Adipose tissue (tissue), 3 donors: Measurements from ENCODE around the gene ZNF503. TPM values are rescaled to one million over a fixed set of nuclear protein-coding genes. Genes with fewer than 3 reads are reported as not detected.

Experiments
- H3K27ac ChIP-seq: one replicate; pipeline ENCODE4 v1.5.1; 2013; ENCODE audit warnings: low read depth, low read length
- WGBS, 3 donors: extraction: QIAGEN DNeasy Blood & Tissue Kit; methylation state at CpG; one replicate each; pipeline ENCODE4 v1.1.7; 2013; 5-methylcytosine and 5-hydroxymethylcytosine counted together
- polyA plus RNA-seq, 3 donors: library from polyadenylated mRNA; stranded (reverse); fragments of 200-250 nt; gene quantifications; one replicate each; pipeline ENCODE4 v1.2.3, GENCODE V29; 2013
- donor health status: healthy with polysubstance abuse.
- donor health status: Bipolar disorder and iron deficiency.
- donor health status: healthy.

Gene ZNF503
- polyA plus RNA-seq, 3 donors, result 11.5 to 19.8 (median 12.7) TPM

GRCh38 chr10:75433216-75433615 lies 31.7 kb upstream of the ZNF503 start:
- 75 to 84% (median 80%) methylated on average over 8 of the region's 8 CpGs for WGBS, 3 donors
- H3K27ac ChIP-seq, result no peak overlapping the region

- WGBS, 3 donors, result 61 to 86% (median 71%) methylated on average over 5 of the region's 5 CpGs
- H3K27ac ChIP-seq, result no peak overlapping the region
Measured at GRCh38 chr10:75432763-75433162, 31.2 kb upstream of the ZNF503 start.

DNA sequence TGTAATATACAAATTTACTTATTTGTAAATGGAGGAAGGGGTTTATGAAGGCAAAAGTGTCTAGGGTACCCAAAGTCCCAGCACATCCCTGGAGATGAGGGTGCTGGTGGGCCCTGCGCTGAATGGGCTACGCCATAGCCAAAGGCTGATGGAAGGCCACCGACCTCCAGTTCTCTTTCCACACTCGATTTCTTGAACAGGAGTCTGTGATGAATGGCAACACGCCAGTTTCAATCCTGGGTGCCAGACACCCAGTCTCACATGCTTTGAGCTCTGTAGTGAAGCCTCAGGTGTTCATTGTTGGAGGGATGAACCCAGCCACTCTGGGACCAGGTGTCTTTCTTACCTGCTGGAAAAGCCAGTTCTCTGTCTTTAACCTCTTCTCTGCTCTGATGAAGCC lies 30.6 kb upstream of the ZNF503 start:
- 62 to 75% (median 66%) methylated on average over 5 of the region's 5 CpGs for WGBS, 3 donors
- H3K27ac ChIP-seq, result no peak overlapping the region

DNA sequence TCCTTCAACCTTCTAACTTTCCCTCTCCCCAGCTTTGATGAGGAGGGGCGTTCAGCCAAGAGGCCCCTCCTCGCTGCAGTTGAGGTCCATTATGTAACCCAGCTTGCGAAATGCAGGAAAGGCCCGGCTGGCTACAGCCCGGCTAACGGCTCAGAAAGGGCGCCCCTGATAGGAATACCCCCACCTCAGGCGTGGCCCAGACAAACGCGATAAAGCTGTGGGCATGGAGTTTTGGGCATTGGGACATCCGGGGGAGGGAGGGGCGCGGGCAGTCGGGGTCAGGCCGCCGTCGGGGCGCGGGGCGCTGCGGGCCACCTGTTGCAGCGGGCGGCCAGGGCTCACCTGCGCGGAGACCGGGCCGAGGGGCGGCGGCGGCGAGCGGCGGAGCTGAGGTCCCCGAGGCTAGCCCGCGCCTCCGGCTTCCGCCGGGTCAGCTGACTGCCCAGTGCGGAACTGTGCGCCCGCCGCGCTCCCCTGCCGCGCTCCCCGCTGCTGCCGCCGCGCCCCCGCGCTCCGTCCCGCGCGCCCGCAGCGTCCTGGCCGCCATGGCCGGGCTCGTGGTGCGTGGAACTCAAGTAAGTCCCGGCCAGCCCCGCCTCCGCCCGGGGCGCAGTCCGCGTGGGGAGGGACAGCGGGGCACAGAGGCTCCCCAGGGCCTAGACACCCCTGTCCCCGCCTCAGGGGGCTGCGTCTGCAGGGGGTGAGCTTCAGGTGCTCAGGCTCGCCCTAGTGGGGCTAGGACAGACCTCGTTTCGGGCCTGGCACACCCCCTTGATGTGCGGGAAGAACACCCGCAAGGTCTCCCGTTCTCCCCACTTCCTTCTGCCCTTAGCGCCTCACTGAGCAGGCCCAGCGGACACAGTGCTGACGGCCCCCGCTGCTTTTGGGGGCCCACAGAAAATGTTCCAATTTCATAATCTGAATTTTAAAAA lies 29.9 kb upstream of the ZNF503 start, which contains the start of gene LRMDA:
Gene LRMDA (plus strand): TSS at position 445 of the 932 bp plus-strand sequence.
- peak within 1 kb of the TSS; percentile 63 for H3K27ac ChIP-seq
- 4 to 6% (median 4%) methylated on average over 50 to 82 of the region's 82 CpGs for WGBS, 3 donors

DNA sequence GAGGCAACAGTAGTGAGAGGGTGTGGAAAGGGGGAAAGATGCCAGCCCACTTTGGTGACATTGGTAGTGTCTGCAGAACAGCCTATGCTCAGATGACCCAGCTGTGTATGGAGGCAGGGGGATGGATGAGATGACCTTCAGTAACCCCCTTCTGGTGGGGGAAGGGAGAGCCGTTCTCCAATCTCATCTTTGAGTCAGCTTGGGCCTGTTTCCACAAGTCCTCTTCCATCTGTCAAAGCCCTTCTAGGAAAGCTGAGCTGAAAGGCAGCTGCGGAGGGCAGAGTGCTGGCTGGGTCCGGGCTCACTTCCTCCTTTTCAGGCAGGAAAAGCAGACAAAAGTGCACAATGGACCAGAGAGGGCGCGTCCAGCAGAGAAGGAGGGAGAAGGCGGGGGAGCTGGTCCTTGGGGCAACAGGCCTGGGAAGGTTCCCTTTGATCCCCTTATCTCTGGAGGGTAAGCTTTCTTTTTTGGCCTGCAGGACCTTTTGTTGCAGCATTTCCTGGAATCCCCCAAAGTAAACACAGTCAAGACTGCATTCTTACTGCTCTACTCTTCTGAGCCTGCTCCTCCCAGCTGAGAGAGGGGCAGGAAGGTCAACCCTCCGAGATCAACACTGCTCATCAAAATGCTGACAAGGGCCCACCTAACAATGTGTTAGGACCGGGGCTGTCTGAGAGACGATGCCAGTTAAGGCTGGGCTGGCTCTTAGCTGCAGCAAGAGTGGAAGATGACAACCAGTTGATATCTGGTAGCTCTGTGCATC lies 28.6 kb upstream of the ZNF503 start:
- 9 to 13% (median 10%) methylated on average over 9 of the region's 9 CpGs for WGBS, 3 donors
- no peak overlapping the region for H3K27ac ChIP-seq

GRCh38 chr10:75429159-75429827 lies 27.7 kb upstream of the ZNF503 start:
- no peak overlapping the region for H3K27ac ChIP-seq
- WGBS, 3 donors, result 63 to 70% (median 69%) methylated on average over 5 of the region's 5 CpGs

GRCh38 chr10:75428434-75429158 lies 27.0 kb upstream of the ZNF503 start:
- WGBS, 3 donors, result 54 to 62% (median 62%) methylated on average over 9 of the region's 9 CpGs
- H3K27ac ChIP-seq, result no peak overlapping the region

DNA sequence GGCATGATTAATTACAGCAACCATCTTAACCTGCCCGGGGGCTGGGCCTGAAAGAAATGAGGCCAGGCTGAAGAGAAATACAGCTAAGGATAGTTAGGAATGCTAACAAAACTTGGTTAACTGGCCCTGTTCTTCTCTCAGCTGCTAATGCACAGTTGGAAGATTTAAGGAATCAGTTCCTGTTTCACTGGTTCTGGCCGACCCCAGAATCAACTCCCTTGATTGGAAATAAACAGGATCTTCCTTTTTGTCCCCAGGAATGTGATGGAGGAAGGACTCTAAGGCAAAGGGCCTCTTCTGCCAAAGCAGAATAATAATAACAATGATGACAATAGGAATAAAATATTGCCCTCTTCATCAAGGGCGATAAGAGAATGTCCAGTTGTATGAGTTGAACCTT lies 26.4 kb upstream of the ZNF503 start:
- H3K27ac ChIP-seq, result no peak overlapping the region
- 40 to 72% (median 47%) methylated on average over 3 of the region's 3 CpGs for WGBS, 3 donors

- no peak overlapping the region for H3K27ac ChIP-seq
- WGBS, 3 donors, result 72 to 95% (median 74%) methylated on average over 1 of the region's 1 CpG
Measured at GRCh38 chr10:75426880-75427279, 25.3 kb upstream of the ZNF503 start.

- no peak overlapping the region for H3K27ac ChIP-seq
- WGBS, 3 donors, result 44 to 94% (median 94%) methylated on average over 6 of the region's 6 CpGs
Measured at GRCh38 chr10:75425291-75426079, 23.9 kb upstream of the ZNF503 start.

- WGBS, 3 donors, result 66 to 91% (median 90%) methylated on average over 2 of the region's 2 CpGs
- H3K27ac ChIP-seq, result no peak overlapping the region
Measured at GRCh38 chr10:75424571-75424970, 23.0 kb upstream of the ZNF503 start.

- H3K27ac ChIP-seq, result no peak overlapping the region
- 97 to 99% (median 98%) methylated on average over 6 of the region's 6 CpGs for WGBS, 3 donors
Measured at GRCh38 chr10:75422913-75423312, 21.3 kb upstream of the ZNF503 start.

- no peak overlapping the region for H3K27ac ChIP-seq
- 94 to 95% (median 94%) methylated on average over 8 of the region's 8 CpGs for WGBS, 3 donors
Measured at GRCh38 chr10:75418712-75419111, 17.1 kb upstream of the ZNF503 start.

GRCh38 chr10:75418293-75418692 lies 16.7 kb upstream of the ZNF503 start:
- WGBS, 3 donors, result 80 to 87% (median 82%) methylated on average over 4 of the region's 4 CpGs
- H3K27ac ChIP-seq, result no peak overlapping the region

- WGBS, 3 donors, result 69 to 73% (median 72%) methylated on average over 5 of the region's 5 CpGs
- no peak overlapping the region for H3K27ac ChIP-seq
Measured at GRCh38 chr10:75417522-75417927, 16.0 kb upstream of the ZNF503 start.

- no peak overlapping the region for H3K27ac ChIP-seq
- WGBS, 3 donors, result 89 to 100% (median 98%) methylated on average over 1 of the region's 1 CpG
Measured at GRCh38 chr10:75414527-75414926, 13.0 kb upstream of the ZNF503 start.
